ENCODE results near the gene TMEM187.

The TMEM187 gene

DNA sequence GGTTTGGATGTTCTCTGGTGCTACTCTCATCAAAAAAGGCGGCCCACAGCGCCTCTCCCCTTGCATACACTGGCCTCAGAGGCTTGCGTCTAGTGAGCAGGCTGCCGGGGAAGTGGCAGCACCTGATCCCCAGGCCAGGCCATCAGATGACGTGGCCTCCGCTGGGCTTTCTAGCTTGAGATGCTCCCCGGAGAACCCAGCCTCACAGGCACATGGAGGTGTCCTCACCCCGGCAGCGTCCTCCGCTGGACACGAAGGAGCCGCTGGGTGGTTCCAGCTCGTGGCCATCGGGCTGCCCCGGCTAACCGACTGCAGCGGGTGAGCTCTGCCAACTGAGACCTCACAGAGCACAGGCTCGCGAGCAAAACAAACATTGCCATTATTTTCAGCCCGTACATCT is 34.4 kb downstream of the TMEM187 start:
- no peak for DNase-seq

DNA sequence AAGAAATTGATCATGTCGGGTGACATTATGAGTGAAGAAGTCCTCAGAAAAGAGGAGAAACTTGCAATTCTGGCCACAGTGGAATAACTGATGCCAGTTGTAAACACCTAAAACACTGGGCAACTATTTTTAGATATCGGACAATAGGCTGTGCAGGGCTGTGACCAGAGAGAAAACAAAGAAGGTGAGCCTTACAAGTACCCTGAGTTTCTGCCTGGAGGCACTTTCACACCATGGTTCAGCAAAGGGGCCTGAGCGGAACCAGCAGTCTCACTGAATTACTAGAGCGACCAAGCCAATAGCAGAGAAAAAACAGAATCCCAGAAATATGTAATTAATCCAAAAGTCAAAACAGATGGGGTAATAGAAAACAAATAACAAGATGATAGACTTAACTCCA is 36.0 kb downstream of the TMEM187 start:
- DNase-seq = no peak

DNA sequence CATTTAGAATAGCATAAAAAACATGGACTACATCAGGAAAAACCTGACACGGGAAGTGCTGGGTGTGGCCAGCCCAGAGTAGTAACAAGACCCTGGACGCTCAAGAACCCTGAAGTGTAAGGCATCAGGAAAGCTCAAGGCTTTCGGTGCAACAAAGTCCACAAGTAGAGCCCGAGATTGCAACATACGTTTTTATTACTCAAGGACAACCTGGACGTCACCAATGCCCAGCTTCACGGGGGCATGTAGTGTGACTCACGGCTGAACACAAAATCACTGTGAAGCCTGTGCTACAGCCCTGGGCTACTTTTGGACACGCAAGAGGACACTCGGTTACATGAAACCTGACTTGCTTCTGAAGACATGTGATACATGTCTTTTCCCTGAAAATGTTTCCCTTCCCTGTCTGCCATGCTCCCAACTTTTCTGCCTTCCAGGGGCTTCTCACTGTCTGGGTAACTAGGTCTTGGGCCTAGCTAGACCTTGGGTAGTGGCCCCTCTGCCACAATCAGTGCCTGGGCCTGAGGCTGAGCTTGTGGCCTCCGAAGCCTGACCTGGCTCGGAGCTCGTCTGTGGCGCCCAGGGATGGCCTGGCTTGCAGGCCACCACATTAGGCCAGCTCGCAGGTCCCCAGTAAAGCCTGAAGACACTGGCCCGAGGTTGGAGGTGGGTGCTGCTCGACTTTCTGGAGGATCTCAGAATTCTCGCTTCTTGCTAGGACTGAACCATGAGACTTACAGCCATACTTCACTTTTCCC is 38.0 kb downstream of the TMEM187 start:
- DNase-seq = no peak

DNA sequence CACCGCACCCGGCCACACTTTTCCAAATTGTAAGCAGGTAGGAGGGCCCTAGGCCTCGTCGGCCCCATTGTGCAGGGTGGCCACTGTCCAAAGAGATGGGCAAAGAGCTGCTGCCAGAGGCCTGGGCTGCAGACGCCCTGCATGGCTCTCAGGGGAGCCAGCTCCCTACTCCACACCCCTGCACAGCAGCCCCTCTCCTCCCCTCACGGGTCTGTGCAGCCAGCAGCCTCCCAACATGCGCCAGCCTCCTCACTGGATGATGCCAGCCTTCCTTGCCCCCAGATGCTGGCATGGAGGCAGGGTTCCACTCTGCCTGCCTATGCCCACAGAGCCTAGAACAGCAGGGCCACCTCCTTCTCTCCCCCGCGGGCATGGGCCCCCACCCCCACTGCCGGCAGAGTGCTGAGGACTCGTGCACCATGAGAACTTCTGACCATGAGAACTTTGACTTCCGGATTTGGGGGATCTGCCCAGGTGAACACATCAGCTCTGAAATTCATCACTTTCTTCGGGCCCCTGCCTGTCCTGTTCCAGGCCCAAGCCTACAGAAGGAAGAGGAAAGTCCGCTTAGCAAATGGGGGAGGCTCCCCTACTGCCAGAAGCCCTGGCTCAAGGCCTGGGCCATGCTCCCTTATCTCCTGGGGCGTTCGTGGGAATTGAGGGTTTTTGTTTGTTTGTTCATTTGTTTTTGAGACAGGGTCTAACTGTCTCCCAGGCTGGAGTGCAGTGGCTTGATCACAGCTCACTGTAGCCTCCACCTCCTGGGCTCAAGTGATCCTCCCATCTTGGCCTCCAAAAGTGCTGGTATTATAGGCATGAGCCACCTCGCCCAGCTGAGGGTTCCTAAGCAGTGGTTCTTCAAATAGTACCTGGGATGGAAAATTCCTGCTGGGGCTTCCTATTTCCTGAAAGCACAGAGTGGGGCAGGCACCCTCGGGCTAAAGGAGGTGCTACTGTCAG is 39.1 kb downstream of the TMEM187 start:
- no peak for DNase-seq

DNA sequence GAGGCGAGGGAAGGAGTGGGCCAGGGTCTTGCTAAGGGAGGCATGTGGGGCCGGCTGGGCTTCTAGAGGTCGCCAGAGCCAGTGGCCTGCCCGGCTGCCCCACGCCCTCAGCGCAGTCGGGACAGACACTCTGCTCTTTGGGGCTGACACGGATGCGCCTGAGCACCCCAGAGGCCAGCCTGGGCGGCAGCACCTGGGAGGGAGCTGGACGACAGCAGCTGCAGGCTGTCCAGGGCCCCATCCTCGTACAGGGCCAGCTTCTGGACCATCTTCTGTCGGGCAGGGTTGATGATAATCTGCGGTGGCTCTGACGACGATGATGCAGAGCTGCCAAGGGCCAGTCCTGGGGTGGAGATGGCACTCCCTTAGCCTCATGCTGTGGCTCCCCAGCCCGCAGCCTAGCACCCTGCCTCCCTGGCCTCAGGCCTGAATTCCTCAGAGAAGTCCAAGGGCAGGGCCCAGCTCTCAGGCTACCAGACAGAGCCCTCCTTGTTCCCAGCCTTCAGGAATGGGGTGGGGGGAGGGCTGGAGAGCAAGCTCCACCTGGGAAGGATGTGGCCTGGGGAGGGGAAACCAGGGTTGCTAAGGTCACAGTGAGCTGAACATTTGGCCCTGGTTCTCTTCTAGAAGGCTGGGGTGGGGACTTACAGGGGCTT is 39.9 kb downstream of the TMEM187 start:
- no peak for DNase-seq

DNA sequence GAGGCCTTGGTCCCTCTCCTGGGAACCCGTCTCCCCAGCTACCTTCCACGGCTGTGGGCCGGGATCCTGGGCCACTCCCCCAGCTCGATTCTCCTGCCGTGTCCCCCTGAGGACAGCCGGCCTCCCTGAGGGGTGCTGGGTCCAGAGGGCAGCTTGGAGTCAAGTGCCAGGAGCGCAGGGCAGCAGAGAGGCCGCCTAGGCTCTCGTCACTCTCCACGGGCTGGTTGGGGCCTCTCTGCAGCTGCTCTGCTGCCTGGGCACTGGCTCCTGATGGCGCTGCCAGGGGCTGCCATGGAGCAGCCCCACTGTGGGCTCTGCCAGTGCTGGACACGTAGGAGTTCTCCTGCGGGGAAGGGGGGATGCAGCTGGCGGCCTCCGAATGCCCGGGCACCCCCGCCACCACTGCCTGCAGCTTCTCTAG is 40.5 kb downstream of the TMEM187 start:
- no peak for DNase-seq

DNA sequence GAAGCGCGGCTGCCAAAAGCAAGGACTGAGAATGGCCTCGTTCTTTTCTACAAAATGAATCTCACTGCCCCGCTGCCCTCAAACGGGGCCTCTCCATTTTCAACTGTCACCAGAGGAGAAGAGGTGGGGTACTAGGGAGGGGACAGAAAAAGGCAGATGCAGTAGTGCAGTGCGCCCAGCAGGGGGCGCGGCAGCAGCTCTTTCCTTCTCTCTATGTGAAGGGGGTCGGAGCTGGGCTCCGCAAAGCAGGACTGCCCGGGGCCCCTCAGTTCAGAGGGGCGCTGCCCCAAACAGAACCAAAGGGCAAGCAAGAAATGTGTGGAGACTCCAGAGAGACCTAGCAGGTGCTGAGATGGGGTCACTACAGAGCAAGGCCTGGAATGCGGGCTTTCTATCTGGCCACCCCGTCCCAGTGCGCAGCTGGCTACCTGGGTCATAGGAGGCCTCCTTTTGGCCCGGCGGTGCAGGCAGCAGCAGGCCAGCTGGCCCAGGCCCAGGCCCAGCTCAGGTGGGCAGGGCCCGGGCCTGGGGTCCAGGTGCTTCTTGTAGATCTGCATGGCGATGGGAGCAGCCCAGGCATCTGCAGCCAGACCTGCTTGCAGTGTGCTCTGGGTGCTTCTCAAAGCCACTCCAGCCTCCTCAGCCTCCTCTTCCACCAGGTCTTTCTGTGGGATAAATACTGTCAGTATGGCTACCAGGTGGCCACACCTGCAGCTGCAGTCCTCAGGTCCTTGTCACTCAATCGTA is 41.2 kb downstream of the TMEM187 start:
- peak in 3 of 5 donors; percentile 30 to 51 (median 34) for DNase-seq

DNA sequence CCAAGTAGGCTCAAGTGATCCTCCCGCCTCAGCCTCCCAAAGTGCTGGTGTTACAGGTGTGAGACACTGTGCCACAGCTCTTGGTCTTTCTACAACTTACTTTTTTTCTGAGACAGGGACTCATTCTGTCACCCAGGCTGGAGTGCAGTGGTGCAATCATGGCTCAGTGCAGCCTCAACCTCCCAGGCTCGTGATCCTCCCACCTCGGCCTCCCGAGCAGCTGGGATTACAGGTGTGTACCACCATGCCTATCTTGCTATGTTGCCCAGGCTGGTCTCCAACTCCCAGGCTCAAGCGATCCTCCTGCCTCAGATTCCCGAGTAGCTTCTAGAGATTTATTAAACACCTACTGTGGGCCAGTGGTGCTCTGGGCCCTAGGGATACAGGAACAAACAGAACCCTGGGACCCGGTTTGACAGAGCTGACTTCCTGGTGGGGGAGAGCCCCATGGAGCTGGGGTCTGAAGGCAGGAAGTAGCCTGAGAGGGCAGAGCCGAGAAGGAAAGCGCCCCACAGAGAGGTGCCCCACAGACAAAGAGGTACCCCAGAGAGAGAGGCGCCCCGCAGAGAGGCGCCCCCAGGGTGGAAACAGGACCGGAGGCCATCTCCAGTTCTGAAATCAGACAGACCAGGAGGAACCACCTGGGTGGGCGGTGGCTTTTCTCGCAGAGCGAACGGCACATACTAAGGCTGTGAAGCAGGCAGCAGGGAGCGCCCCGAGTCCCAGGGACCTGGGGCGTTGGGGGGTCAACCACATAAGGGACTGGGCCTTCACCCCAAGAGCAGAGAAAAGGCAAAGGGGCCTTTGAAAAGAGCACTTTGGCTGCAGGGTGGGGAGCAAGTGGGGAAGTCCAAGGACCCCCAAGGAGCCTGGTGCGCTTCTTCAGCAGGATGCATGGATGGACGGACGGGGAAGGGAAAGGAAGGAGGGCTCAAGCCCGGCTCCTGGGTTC is 42.2 kb downstream of the TMEM187 start:
- DNase-seq = no peak

DNA sequence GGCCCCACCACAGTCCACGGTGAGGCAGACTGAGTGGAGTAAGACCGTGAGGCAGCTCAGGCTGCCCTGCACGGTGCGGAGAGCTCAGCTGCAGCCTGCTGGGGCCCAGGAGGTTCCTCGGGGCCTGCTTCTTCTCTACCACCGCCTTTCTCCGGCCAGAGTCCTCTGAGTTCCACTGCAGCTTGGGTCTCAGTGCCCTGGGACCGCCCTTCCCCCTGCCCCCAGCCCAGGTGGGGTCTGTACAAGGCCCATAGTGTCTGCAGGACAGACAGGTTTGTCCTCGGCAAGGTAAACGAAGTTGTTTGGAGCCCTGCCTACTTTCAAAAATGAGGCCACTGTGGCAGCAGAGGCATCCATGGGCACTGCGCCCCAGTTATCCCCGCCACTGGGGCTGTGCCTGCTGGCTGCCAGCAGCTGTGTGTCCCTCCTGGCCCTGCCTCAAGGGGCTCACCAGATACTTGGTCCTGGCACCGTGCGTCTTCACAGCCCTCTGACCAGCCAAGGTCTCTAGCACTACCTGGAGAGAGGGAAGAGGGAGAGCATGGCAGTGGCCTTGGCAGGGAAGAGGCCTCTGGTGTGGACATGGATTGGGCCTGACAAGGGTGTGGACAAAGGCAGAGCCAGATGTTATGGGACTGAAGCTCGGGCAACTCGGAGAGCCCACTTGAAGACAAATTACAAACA is 43.2 kb downstream of the TMEM187 start:
- no peak for DNase-seq

DNA sequence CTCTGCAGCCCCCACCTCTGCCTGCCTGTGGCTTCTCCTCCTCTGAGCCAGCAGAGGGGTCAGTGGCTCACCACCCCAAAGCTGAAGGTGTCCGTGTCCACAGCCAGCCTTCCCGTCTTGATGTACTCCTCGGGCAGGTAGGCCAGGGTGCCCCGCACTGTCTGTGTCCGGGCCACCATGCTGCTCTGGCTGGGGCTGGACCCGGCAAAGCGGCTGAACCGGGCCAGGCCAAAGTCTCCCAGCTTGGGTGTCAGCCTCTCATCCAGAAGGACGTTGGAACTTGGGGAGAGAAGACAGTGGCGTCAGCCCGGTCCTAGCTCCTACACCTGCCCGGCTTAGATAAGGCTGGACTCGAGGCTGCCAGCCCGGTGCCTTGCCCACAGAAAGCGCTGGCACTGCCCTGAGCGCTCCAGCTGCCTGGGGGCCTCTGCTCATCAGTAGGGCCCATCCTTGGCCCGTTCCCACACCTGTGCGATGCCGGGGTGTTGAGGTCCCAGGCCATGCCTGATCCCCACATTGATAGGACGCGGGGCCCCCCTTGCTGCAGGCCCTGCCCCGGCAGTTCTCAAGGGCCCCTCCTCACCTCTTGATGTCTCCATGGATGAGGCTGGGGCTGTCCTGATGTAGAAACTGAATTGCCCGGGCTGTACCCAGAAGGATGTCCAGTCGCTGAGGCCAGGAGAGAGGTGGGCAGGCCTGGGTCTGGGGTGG is 44.0 kb downstream of the TMEM187 start:
- DNase-seq = no peak

DNA sequence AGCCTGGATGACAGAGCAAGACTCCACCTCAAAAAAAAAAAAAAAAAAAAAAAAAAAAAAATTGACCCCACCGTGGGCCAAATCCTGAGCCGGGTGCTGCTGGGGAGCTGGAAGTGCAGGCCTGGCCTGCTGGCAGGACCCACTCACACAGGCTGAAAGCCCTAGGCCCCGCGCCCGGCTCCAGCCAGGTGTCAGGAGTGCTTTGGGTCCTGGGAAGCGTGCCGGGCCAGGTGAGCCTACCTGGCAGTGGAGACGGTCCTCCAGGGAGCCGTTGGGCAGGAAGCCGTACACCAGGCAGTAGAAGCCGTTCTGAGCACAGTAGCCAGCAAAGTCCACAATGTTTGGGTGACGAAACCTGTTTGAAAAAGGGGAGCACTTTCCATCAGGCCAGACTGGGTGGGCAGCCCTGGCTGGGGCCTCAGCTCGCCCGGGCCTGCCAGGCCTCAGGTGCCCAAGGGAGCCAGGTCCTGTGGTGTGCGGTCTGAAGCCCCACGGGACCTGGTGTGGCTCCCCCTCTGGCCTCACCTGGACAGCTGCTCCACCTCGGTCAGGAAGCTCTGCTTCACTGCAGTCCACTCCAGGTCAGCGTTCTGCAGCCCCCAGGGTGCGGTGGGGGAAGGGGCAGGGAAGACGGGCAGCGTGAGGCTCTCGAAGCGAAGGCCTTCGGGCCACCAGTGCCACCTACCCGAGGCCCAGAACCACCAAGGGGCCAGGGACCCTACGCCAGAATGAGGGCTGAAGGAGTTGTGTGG is 45.4 kb downstream of the TMEM187 start:
- DNase-seq = no peak

DNA sequence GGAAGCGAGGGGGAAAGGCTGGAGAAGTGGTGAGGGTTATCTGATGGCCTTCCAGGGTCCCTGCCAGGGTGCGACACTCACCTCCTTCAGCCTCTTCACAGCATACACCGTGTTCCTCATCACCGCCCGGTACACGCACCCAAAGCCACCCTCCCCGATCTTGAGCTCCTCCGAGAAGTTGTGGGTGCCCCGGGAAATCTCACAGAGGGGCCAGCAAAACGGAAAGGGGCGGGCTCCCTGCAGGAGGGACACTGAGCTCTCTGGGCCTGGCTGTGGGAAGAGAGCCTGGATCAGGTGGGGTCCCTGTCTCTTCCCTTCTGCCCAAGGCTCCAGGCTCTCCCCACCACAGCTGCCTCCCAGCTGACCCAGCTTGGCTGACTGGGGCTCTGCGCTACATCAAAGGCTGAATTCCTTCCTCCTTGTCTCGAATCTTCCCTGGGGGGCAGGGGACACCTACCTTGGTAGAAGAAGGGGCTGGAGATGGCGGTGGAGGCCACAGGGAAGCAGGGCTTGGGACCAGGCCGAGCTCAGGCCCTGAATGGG is 46.0 kb downstream of the TMEM187 start:
- DNase-seq = no peak

DNA sequence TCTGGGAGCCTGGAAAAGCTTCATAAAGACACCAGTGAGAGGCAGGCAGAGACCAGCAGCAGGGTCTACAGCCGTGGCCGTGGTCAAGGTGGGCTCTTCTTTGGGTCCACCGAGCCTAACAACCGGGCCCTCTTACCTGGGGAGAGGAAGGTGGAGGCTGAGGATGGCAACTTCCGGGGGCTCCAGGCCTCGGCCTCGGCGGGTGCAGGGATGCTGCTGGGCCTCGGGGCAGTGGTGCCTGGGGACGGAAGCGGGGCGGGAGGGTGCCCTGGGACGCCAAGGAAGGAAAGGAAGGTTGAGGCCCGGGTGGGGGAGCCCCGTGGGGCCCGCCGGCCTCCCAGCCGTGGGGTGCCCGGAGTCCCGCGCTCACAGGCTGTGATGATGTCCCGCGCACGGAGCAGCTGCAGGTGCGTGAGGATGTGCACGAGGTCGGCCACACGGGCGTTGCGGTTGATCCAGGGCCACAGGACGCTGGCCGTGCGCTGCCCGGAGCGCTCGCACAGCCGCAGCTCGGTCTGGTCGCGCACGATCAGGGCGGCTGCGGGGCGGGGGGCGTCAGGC is 46.6 kb downstream of the TMEM187 start:
- DNase-seq = peak in 2 of 5 donors; percentile 12 to 28

DNA sequence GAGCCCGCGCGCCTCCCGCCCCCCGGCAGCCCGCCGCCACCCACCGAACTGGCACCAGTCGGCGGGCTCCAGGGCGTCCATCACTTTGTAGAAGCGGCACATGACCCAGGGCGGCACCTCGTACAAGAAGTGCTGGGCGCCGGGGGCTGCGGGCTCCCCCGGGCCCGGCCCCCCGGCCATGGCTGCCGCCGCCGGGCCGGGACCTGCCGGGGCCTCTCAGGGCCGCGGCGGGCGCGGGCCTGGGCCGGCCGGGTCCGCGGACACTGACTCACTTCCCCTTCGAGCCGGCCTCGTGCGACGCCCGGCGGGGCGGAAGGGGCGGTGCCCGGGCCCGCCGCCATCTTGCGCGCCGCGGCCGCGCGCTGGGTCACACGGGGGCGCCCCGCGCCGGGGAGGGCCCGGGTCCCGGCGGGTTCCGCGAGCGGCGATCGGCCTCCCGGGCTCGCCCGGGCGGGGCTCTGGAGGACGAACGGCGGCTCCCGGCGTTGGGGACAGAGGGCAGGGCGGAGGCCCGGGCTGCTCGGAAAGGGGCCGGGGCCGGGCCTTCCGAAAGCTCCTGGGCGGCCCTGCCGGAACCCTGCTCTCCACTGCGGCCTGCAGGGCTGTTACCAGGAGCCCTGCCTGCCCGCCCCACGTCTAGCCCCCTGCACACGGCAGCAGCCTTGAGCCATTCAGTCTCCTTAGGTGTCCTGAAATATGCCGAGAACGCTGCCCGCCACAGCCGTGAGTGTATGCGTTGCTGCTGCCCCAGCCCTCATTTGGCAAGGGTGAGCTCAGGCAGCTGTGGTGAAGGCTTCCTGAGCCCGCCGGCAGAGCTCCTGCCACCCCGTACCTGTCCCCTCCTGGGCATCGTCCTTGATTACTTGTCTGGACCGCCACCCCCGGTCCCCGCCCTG is 47.3 kb downstream of the TMEM187 start, which contains the start of gene IRAK1:
Gene IRAK1 (minus strand): TSS at position 270 of the 896 bp plus-strand sequence. CDS start 90 bp downstream, at position 180.
- DNase-seq = peak in 4 of 5 donors; percentile 30 to 56 (median 38)

DNA sequence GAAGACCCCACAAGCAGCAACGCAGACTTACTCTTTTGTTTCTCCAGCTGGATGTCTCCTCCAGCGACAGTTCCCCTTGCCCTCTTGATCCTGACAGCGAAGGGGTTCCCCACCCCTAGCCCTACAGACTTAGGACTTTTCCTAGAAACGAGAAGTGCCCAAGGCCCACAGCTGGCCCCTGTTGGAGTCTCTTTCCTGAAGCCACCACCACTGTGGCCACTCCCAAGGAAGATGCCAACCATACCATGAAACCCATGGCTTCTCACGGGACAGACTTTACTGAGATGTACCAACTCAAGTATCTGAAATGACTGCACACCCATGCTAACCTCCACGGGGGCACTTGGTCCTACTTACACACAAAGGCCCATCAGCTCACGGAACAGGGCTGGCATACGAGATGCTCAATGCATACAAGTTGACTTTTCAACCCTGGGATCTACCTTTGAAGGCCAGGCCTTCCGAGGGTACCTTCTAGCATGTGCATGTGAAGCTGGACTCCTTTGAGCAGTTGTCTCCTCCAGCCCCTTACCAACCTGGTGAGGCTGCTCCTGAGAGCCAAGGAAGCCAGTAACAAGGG is 48.1 kb downstream of the TMEM187 start:
- DNase-seq = peak in 1 of 5 donors; percentile 18

DNA sequence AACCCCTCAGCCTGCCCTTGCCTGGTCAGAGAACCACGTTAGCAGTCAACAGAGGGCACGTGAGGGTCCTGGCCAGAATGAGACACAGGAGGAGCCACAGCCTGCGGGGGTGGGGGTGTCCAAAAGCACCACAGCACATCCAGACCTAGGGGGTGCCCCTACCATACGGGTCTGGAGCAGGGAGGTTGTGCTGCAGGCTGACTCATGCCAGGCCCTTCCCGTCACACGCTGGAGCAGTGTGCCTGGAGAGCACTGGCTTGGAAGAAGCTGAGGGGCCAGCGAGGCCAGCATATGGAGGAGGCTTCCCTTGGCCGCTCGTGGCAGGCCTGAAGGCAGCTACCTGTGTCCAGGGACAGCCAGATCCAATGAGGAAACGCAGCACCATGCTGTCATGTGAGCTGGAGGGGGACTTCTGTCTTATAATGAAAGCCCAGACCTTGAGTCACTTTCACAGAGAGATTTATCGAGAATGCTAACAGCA is 48.6 kb downstream of the TMEM187 start:
- DNase-seq = no peak

DNA sequence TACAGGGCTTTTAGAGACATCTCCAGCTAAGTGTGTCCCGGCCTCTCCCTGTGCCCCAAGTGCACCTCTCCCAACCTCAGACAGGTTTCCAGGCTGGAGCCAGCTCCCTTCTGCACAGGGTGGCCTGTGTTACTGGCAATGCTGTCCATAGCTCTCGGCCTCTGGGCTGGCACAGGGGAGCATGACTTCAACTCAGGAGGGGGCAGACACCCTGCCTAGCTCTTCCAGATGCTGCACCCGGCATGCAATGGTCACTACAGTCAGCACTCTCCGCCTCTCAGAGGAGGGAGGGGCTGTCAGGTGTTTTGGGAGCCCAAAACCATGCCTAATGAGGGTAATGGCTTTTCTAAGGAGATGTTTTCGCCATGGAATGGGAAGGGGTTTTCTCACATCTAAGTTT is 49.6 kb downstream of the TMEM187 start:
- no peak for DNase-seq

Measured in T-helper 1 cell (primary cell).